ENCODE data around the gene HLA-B.

- TF ChIP-seq CTCF (IDR thresholded peaks at IDR 0.05) (no peak), POLR2AphosphoS5 (IDR thresholded peaks at IDR 0.05) (no peak), POLR2A (IDR thresholded peaks at IDR 0.05) (no peak), EP300 (IDR thresholded peaks at IDR 0.05) (no peak)
These were observed 24.1 kb downstream of the HLA-B start for GRCh38 chr6:31332637-31333602.

Data from stomach (tissue), 4 donors.